HEK293 (cell line): ENCODE data around the gene HNRNPK.

Experiments
- CTCF ChIA-PET: fragments of 350-600 bp; formaldehyde crosslinking; extraction: SDS; loops from one replicate; lab custom pipeline; 2021; ENCODE audit warnings: antibody characterized with exemption; lab: Yijun Ruan, JAX
- POLR2A ChIA-PET: fragments of 300-600 bp; formaldehyde crosslinking; extraction: SDS; loops from one replicate; lab custom pipeline; 2020; ENCODE audit warnings: antibody characterized with exemption, inconsistent platforms; lab: Yijun Ruan, JAX
- H3K27ac ChIP-seq: fragments of 200-500 bp; sonication (Bioruptor generic); 2 replicates; pipeline ENCODE4 v1.5.1; 2014; ENCODE audit warnings: low read depth, low read length, control low read depth, inconsistent platforms; ENCODE audit errors: extremely low read depth
- H3K36me3 ChIP-seq, 2 experiments: fragments of 200-500 bp in 1 of 2; sonication (Bioruptor generic) in 1 of 2; 1 replicate in 1 of 2; 2 replicates in 1 of 2; pipeline ENCODE4 v1.5.1; 2014 to 2017; ENCODE audit warnings: inconsistent platforms in 2 of 2, low read length in 2 of 2; ENCODE audit not compliant: control insufficient read depth in 2 of 2, insufficient read depth in 1 of 2
- H3K4me1 ChIP-seq: fragments of 200-500 bp; sonication (Bioruptor generic); 2 replicates; pipeline ENCODE4 v1.5.1; 2014; ENCODE audit warnings: mild to moderate bottlenecking, low read length, inconsistent platforms; ENCODE audit not compliant: control insufficient read depth, insufficient read depth
- H3K4me3 ChIP-seq: 2 replicates; pipeline ENCODE4 v1.5.1; 2011; ENCODE audit warnings: low read depth, mild to moderate bottlenecking, control low read depth, low read length, moderate library complexity
- H3K9me3 ChIP-seq: fragments of 200-500 bp; sonication (Bioruptor generic); 2 replicates; pipeline ENCODE4 v1.5.1; 2014; ENCODE audit warnings: low read depth, low read length, inconsistent platforms; ENCODE audit not compliant: control insufficient read depth, insufficient read depth
- GFI1B ChIP-seq: fragments of 450-650 bp; formaldehyde crosslinking; IDR thresholded peaks from 2 replicates; pipeline ENCODE4 v1.5.1; 2016; ENCODE audit warnings: missing biosample characterization, missing genetic modification characterization
- KLF7 ChIP-seq: fragments of 450-650 bp; formaldehyde crosslinking; IDR thresholded peaks from 2 replicates; pipeline ENCODE4 v1.5.1; 2016; ENCODE audit warnings: missing biosample characterization, missing genetic modification characterization, borderline replicate concordance
- PRDM1 ChIP-seq: fragments of 450-650 bp; formaldehyde crosslinking; IDR thresholded peaks from 2 replicates; pipeline ENCODE4; 2016; ENCODE audit warnings: missing biosample characterization, missing genetic modification characterization
- ZBTB20 ChIP-seq: fragments of 450-650 bp; formaldehyde crosslinking; IDR thresholded peaks from 2 replicates; pipeline ENCODE4 v1.5.1; 2016; ENCODE audit warnings: missing biosample characterization, missing genetic modification characterization
- ZNF155 ChIP-seq: fragments of 450-650 bp; formaldehyde crosslinking; IDR thresholded peaks from 2 replicates; pipeline ENCODE4 v1.5.1; 2016; ENCODE audit warnings: missing biosample characterization, missing genetic modification characterization
- ZNF214 ChIP-seq: fragments of 450-650 bp; formaldehyde crosslinking; IDR thresholded peaks from 2 replicates; pipeline ENCODE4 v1.5.1; 2017; ENCODE audit warnings: missing biosample characterization, mild to moderate bottlenecking, missing genetic modification characterization, borderline replicate concordance
- ZNF292 ChIP-seq: fragments of 450-650 bp; formaldehyde crosslinking; IDR thresholded peaks from 2 replicates; pipeline ENCODE4 v1.5.1; 2016; ENCODE audit warnings: low read depth, missing biosample characterization, missing genetic modification characterization, borderline replicate concordance
- ZNF335 ChIP-seq: fragments of 450-650 bp; formaldehyde crosslinking; conservative IDR thresholded peaks from 2 replicates; pipeline ENCODE4 v1.5.1; 2016; ENCODE audit warnings: missing biosample characterization, missing genetic modification characterization
- ZNF394 ChIP-seq: fragments of 450-650 bp; formaldehyde crosslinking; IDR thresholded peaks from 2 replicates; pipeline ENCODE4 v1.5.1; 2016; ENCODE audit warnings: missing biosample characterization, missing genetic modification characterization, mild to moderate bottlenecking, moderate library complexity, borderline replicate concordance
- ZNF510 ChIP-seq: fragments of 450-650 bp; formaldehyde crosslinking; IDR thresholded peaks from 2 replicates; pipeline ENCODE4 v1.5.1; 2018; ENCODE audit warnings: mild to moderate bottlenecking, missing genetic modification characterization, missing biosample characterization; ENCODE audit not compliant: insufficient replicate concordance
- ZNF558 ChIP-seq: fragments of 450-650 bp; formaldehyde crosslinking; IDR thresholded peaks from 2 replicates; pipeline ENCODE4 v1.5.1; 2016; ENCODE audit warnings: missing biosample characterization, missing genetic modification characterization
- ZNF658 ChIP-seq: fragments of 450-650 bp; formaldehyde crosslinking; IDR thresholded peaks from 2 replicates; pipeline ENCODE4; 2016; ENCODE audit warnings: missing biosample characterization, missing genetic modification characterization
- TF ChIP-seq, protein P1 (sequence below): fragments of 450-650 bp; IDR thresholded peaks from 2 replicates; pipeline ENCODE4 v1.5.1; 2018; ENCODE audit warnings: missing biosample characterization, mild to moderate bottlenecking, missing genetic modification characterization
- TF ChIP-seq, protein P2 (sequence below): fragments of 450-650 bp; formaldehyde crosslinking; IDR thresholded peaks from 2 replicates; pipeline ENCODE4 v1.5.1; 2016; ENCODE audit warnings: missing biosample characterization, missing genetic modification characterization

The HNRNPK gene

DNA sequence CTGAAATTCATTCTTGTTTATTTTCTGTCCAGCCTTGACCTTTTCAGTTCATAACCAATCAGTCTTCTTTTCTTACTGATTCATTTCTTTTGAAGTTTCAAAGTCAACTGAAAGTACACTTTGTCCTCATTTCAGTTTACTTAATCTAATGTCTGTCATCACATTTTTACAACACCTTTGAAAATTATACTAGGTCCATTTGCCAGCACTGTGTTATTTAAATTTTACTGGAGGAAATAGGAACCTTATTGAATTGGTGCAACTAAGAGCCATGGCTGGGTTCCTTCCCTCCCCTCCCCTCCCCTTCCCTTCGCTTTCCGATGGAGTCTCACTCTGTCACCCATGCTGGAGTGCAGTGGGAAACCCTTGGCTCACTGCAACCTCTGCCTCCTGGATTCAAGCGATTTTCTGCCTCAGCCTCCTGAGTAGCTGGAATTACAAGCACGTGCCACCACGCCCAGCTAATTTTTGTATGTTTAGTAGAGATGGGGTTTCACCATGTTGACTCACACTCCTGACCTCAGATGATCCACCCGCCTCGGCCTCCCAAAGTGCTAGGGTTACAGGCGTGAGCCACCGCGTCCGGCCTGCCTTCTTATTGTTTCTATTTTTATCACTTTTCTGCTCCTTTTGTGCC, 6.9 kb upstream of the HNRNPK start (continued):
- TF ChIP-seq, protein P1, sequence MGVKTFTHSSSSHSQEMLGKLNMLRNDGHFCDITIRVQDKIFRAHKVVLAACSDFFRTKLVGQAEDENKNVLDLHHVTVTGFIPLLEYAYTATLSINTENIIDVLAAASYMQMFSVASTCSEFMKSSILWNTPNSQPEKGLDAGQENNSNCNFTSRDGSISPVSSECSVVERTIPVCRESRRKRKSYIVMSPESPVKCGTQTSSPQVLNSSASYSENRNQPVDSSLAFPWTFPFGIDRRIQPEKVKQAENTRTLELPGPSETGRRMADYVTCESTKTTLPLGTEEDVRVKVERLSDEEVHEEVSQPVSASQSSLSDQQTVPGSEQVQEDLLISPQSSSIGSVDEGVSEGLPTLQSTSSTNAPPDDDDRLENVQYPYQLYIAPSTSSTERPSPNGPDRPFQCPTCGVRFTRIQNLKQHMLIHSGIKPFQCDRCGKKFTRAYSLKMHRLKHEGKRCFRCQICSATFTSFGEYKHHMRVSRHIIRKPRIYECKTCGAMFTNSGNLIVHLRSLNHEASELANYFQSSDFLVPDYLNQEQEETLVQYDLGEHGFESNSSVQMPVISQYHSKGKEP (tag by site-specific recombination): peak; percentile 66
- peak; percentile 80; the same call in 1 of the 2 replicates for TF ChIP-seq ZNF394 (tag by site-specific recombination)

DNA sequence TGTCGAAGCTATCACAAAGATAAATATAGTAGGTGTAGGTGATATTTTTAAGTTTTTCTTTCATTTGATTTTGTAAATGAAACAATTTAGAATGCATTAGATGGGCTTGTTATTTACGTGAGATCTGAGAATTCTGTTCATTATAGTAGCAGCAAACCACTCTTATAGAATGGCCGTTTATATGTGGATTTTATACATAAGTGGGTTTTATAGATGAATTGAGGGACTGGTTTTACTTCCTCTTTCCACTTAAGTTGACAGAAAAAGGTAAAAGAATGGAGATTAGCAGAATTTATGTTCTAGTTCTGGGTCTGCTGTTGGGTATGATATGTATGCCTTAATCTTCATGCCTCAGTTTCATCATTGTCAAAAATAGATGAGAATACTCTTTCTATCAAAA, 6.2 kb upstream of the HNRNPK start:
- CTCF ChIA-PET: no interaction called here
- peaks cover 9 to 11% of the 10 kb centered on the region in 2 experiments; a peak in 2 of 3 replicates for H3K36me3 ChIP-seq
- POLR2A ChIA-PET: no interaction called here
- H3K27ac ChIP-seq: no peak overlapping the region
- peaks cover 5% of the 10 kb centered on the region for H3K4me1 ChIP-seq
- no peak overlapping the region for H3K4me3 ChIP-seq
- H3K9me3 ChIP-seq: no peaks in the 10 kb centered on the region
- TF ChIP-seq ZNF510 (tag by site-specific recombination) (no peak), GFI1B (tag by site-specific recombination) (no peak), ZNF214 (tag by site-specific recombination) (no peak), ZNF292 (tag by site-specific recombination) (no peak), KLF7 (tag by site-specific recombination) (no peak), ZNF658 (tag by site-specific recombination) (no peak), ZNF155 (no peak)
- TF ChIP-seq, protein P2, sequence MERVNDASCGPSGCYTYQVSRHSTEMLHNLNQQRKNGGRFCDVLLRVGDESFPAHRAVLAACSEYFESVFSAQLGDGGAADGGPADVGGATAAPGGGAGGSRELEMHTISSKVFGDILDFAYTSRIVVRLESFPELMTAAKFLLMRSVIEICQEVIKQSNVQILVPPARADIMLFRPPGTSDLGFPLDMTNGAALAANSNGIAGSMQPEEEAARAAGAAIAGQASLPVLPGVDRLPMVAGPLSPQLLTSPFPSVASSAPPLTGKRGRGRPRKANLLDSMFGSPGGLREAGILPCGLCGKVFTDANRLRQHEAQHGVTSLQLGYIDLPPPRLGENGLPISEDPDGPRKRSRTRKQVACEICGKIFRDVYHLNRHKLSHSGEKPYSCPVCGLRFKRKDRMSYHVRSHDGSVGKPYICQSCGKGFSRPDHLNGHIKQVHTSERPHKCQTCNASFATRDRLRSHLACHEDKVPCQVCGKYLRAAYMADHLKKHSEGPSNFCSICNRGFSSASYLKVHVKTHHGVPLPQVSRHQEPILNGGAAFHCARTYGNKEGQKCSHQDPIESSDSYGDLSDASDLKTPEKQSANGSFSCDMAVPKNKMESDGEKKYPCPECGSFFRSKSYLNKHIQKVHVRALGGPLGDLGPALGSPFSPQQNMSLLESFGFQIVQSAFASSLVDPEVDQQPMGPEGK (tag by site-specific recombination): no peak

DNA sequence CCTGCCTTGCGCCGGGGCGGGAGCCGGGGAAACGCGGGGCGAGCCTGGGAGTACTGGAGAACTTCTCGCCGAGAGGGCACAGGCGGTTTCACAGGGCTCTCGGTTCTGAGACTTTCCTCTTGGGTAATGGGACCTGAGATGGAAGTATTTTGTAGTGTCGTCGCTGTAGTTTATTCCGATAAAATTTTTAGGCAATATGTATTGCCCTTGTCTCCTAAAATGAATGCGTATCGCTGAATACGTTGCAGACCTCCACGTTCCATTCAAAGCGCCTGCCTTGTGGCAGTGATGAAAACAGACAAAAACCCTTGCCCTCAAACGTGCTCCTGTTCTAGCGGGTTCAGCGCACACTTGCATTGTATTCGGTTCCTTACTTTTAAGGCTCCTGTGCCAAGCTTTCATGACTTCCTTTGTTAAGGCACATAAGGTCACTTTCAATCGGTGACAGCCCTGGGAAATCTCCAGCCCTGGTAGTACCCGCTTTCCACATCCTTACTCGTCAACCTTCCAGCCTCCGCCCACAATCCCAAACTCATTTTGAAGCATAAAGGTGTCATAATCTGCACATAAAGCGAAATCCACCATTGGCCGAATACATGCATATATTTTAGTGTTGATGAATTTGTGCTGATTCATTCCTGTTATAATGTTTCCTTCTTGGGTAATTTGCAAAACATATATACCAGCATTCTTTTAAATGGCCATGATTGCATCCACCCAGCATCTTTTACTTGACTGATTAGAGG, 1.3 kb upstream of the HNRNPK start:
- CTCF ChIA-PET: interaction anchor here (1.0 to 1.5 kb wide), 3 partner anchors 23 to 280 kb away, joined by 3 to 5 read pairs (median 3); no protein-coding TSS in a partner anchor
- Histone ChIP-seq H3K36me3 (peaks cover 3 to 31% of the 10 kb centered on the region in 2 experiments; a peak in 2 of 3 replicates), H3K4me3 (peak overlapping the region; percentile 98), H3K4me1 (peaks cover 3% of the 10 kb centered on the region), H3K27ac (peak overlapping the region; percentile 99), H3K9me3 (no peaks in the 10 kb centered on the region)
- 0 out of 2 replicates have a peak, but pooled peaks have one; percentile 12 for TF ChIP-seq ZNF335
- TF ChIP-seq ZBTB20 (tag by site-specific recombination): 0 out of 2 replicates have a peak, but pooled peaks have one; percentile 4
- peak; percentile 71 for TF ChIP-seq PRDM1 (tag by site-specific recombination)
- no peak for TF ChIP-seq ZNF558
- POLR2A ChIA-PET: interaction anchor here (0.6 to 5.3 kb wide), 13 partner anchors 11 to 280 kb away, joined by 4 to 57 read pairs (median 7); partner anchors contain the start of gene KIF27
